Measurements from ENCODE around the gene HSD11B1L.
A peak's percentile ranks its signal among the peaks of the same experiment; 100 is the strongest.
"Not testable (repeated sequence)": the region's sequence is repeated elsewhere in the genome, so short reads cannot be mapped to it uniquely, and the experiment has no call there.

The HSD11B1L gene

GRCh38 chr19:5703819-5704818 lies 23.3 kb downstream of the HSD11B1L start:
- DNase-seq = no peak

GRCh38 chr19:5705552-5705951 lies 24.7 kb downstream of the HSD11B1L start:
- DNase-seq = no peak

GRCh38 chr19:5706876-5707573 lies 26.2 kb downstream of the HSD11B1L start:
- no peak for DNase-seq

- no peak for DNase-seq
Measured at GRCh38 chr19:5707576-5708575, 27.0 kb downstream of the HSD11B1L start.

GRCh38 chr19:5711025-5711424 lies 30.2 kb downstream of the HSD11B1L start:
- DNase-seq = no peak

GRCh38 chr19:5711713-5712161 lies 30.9 kb downstream of the HSD11B1L start:
- DNase-seq = no peak

GRCh38 chr19:5713228-5713627 lies 32.4 kb downstream of the HSD11B1L start:
- DNase-seq = no peak

- DNase-seq = no peak
Measured at GRCh38 chr19:5714816-5715215, 34.0 kb downstream of the HSD11B1L start.

- DNase-seq = no peak
Measured at GRCh38 chr19:5717215-5717935, 36.5 kb downstream of the HSD11B1L start.

GRCh38 chr19:5718037-5718578 lies 37.3 kb downstream of the HSD11B1L start:
- no peak for DNase-seq

- DNase-seq = no peak
Measured at GRCh38 chr19:5718579-5719273, 37.9 kb downstream of the HSD11B1L start.

- DNase-seq = peak in 1 of 2 donors; percentile 36
Measured at GRCh38 chr19:5719274-5719960, 38.6 kb downstream of the HSD11B1L start.

GRCh38 chr19:5719961-5720790 lies 39.3 kb downstream of the HSD11B1L start, which contains the start of the genes CATSPERD and LONP1:
Gene CATSPERD, plus strand, starts transcription at chr19:5720637. Its CDS starts 101 bp downstream, at chr19:5720738.
Gene LONP1, minus strand, starts transcription at chr19:5720146. Its CDS starts 14 bp downstream, at chr19:5720132.
- DNase-seq = peak; percentile 98

GRCh38 chr19:5727453-5728050 lies 46.7 kb downstream of the HSD11B1L start:
- DNase-seq = no peak

- not testable (repeated sequence) for DNase-seq
Measured at GRCh38 chr19:5733172-5733571, 52.3 kb downstream of the HSD11B1L start.
